BJ (cell line): ENCODE results near the gene MLLT11. TPM values are rescaled to one million over a fixed set of nuclear protein-coding genes. Genes with fewer than 3 reads are reported as not detected.

Source experiments
- CTCF ChIA-PET: fragments of 350-600 bp; formaldehyde crosslinking; extraction: SDS; loops from one replicate; lab custom pipeline; 2021; ENCODE audit warnings: antibody characterized with exemption, inconsistent platforms; lab: Yijun Ruan, JAX
- POLR2A ChIA-PET: fragments of 300-600 bp; sonication (Branson Sonifier 250); formaldehyde crosslinking; extraction: SDS; loops from one replicate; lab custom pipeline; 2021; ENCODE audit warnings: antibody characterized with exemption; lab: Charles Lee
- DNase-seq: peaks from one replicate; pipeline ENCODE4 v3.0.0-alpha.2; 2011; ENCODE audit warnings: low read depth
- H3K27me3 ChIP-seq: 2 replicates; pipeline ENCODE4 v1.6.0; 2011; ENCODE audit warnings: low read length; ENCODE audit not compliant: control insufficient read depth, insufficient read depth
- H3K36me3 ChIP-seq: 2 replicates; pipeline ENCODE4 v1.5.1; 2011; ENCODE audit warnings: low read length; ENCODE audit not compliant: control insufficient read depth, insufficient read depth
- H3K4me3 ChIP-seq: 2 replicates; pipeline ENCODE4 v1.5.1; 2011; ENCODE audit warnings: low read depth, mild to moderate bottlenecking, control low read depth, low read length
- CTCF ChIP-seq: IDR thresholded peaks from 2 replicates; pipeline ENCODE4 v1.5.1; 2011; ENCODE audit warnings: low read depth, mild to moderate bottlenecking, control low read depth, inconsistent platforms, low read length, moderate library complexity; ENCODE audit not compliant: insufficient read depth
- polyA plus RNA-seq: library from polyadenylated mRNA; depleted of rRNA; stranded (reverse); fragments of >200 nt; gene quantifications from 2 replicates; pipeline ENCODE4 v1.2.3, GENCODE V29; 2011

The MLLT11 gene
- polyA plus RNA-seq, 1 experiment = 4.1 TPM

- ChIA-PET POLR2A (no interaction called here), CTCF (interaction anchor here (0.9 kb wide), 1 partner anchor 50 kb away, joined by 3 read pairs; no protein-coding TSS in a partner anchor)
- H3K27me3 ChIP-seq = no peaks in the 10 kb centered on the region
- no peak overlapping the region for H3K4me3 ChIP-seq
- no peak for DNase-seq
- peaks cover 21% of the 10 kb centered on the region for H3K36me3 ChIP-seq
- no peak for TF ChIP-seq CTCF
Measured at GRCh38 chr1:151055581-151055980, 4.6 kb upstream of the MLLT11 start.

GRCh38 chr1:151056149-151056548 lies 4.0 kb upstream of the MLLT11 start:
- POLR2A ChIA-PET = no interaction called here

GRCh38 chr1:151058692-151059091 lies 1.5 kb upstream of the MLLT11 start:
- DNase-seq = no peak
- peaks cover 15% of the 10 kb centered on the region for H3K36me3 ChIP-seq
- peak overlapping the region; percentile 88 for H3K4me3 ChIP-seq
- no peak for TF ChIP-seq CTCF
- POLR2A ChIA-PET = interaction anchor here (0.6 kb wide), 2 partner anchors 41 to 193 kb away, joined by 3 to 13 read pairs; no protein-coding TSS in a partner anchor
- H3K27me3 ChIP-seq = no peaks in the 10 kb centered on the region
- CTCF ChIA-PET = interaction anchor here (0.8 to 2.5 kb wide), 8 partner anchors 9 to 258 kb away, joined by 3 to 15 read pairs (median 4); partner anchors contain the start of genes C1orf56, GABPB2 and MINDY1

More at GRCh38 chr1:151056149-151056548, 4.0 kb upstream of the MLLT11 start:
- no peak for DNase-seq
- no peak for TF ChIP-seq CTCF
- CTCF ChIA-PET = no interaction called here
- H3K27me3 ChIP-seq = no peaks in the 10 kb centered on the region
- H3K36me3 ChIP-seq = peaks cover 21% of the 10 kb centered on the region
- no peak overlapping the region for H3K4me3 ChIP-seq

GRCh38 chr1:151059109-151060006 lies 839 bp upstream of the MLLT11 start, which contains the start of gene CDC42SE1:
Gene CDC42SE1, minus strand, starts transcription at chr1:151059622. Its CDS starts 3,892 bp downstream, at chr1:151055730.
- Histone ChIP-seq H3K4me3 (peak within 1 kb of the TSS; percentile 88), H3K36me3 (peaks cover 11% of the 10 kb centered on the region), H3K27me3 (no peaks in the 10 kb centered on the region)
- DNase-seq = no peak
- CTCF ChIA-PET = interaction anchor here (0.8 to 2.5 kb wide), 8 partner anchors 8 to 257 kb away, joined by 3 to 15 read pairs (median 4); partner anchors contain the start of genes C1orf56, GABPB2 and MINDY1
- POLR2A ChIA-PET = no interaction called here
- TF ChIP-seq CTCF = peak; percentile 87
